ENCODE measurements around the gene RPS18. TPM values are rescaled to one million over a fixed set of nuclear protein-coding genes. Genes with fewer than 3 reads are reported as not detected.

RPS18 gene
- total and polyA plus RNA-seq, 2 of the 13 experiments (the other 11 are each of a cell fraction or from before 2014, with no cell fraction given) = 3,896 to 5,806 TPM

DNA sequence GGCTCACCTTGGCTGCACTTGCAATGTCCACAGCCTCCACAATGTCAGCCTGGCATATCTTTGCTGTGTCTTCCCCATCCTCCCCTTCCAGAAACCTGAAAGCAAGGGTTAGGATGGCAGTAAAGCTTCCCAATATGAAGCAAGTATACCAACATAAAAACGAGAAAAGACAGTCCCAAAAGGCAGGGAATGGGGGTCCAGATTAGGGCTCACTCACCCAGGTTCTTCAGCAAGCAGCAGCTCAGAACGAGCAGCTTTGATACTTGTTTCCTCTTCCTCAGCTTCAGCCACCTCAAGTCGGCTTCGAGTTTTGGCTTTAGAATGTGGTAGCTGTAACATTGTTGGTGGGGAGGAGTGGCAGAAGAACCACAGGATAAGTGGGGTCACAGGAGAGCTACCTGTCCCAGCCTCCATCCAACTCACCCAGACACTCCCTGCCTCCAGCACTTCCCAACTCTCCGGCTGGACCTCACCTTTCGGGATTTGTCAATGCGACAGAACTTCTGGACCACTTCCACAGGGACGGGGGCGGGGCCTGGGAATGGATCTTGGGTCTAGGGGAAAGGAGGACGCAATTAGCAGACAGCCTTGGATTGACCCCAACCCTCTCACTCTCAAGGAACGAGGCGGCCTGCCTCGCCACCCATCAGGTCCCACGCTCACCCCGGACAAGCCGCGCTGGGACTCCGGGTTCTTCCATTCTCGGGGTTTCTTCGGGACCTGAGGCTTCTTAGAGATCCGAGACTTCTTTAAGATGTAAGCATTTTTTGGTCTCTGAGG lies 16.5 kb downstream of the RPS18 start (continued):
- TF ChIP-seq, protein P1, sequence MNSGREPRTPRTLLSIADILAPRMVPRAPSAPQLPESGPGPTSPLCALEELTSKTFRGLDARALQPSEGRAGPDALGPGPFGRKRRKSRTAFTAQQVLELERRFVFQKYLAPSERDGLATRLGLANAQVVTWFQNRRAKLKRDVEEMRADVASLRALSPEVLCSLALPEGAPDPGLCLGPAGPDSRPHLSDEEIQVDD (CRISPR knock-in tag; IDR thresholded peaks at IDR 0.05; ENCODE audit: borderline replicate concordance) = 0 out of 2 replicates have a peak, but pooled peaks have one; percentile 60
- TF ChIP-seq, protein P2, sequence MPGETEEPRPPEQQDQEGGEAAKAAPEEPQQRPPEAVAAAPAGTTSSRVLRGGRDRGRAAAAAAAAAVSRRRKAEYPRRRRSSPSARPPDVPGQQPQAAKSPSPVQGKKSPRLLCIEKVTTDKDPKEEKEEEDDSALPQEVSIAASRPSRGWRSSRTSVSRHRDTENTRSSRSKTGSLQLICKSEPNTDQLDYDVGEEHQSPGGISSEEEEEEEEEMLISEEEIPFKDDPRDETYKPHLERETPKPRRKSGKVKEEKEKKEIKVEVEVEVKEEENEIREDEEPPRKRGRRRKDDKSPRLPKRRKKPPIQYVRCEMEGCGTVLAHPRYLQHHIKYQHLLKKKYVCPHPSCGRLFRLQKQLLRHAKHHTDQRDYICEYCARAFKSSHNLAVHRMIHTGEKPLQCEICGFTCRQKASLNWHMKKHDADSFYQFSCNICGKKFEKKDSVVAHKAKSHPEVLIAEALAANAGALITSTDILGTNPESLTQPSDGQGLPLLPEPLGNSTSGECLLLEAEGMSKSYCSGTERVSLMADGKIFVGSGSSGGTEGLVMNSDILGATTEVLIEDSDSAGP (CRISPR knock-in tag; IDR thresholded peaks at IDR 0.05; ENCODE audit: borderline replicate concordance) = 0 out of 2 replicates have a peak, but pooled peaks have one; percentile 6
- TF ChIP-seq ZNF766 (CRISPR knock-in tag; IDR thresholded peaks at IDR 0.05; ENCODE audit: borderline replicate concordance) (no peak), ZNF44 (CRISPR knock-in tag; IDR thresholded peaks at IDR 0.05) (no peak), ZBTB20 (CRISPR knock-in tag; IDR thresholded peaks at IDR 0.05; ENCODE audit: borderline replicate concordance, low read depth) (peak; percentile 18; the same call in 1 of the 2 replicates), BRCA1 (CRISPR knock-in tag; IDR thresholded peaks at IDR 0.05) (no peak), ZNF431 (CRISPR knock-in tag; IDR thresholded peaks at IDR 0.05; ENCODE audit: borderline replicate concordance, low read depth) (no peak)
- TF ChIP-seq, protein P3, sequence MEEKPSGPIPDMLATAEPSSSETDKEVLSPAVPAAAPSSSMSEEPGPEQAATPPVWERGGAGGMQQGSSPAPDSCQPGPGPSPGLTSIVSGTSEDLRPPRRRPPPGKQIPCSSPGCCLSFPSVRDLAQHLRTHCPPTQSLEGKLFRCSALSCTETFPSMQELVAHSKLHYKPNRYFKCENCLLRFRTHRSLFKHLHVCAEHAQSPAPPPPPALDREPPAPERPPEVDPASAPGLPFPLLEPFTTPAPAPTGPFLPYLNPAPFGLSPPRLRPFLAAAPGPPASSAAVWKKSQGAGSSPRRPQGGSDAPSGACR (CRISPR knock-in tag; IDR thresholded peaks at IDR 0.05) = no peak
- TF ChIP-seq, protein P4, sequence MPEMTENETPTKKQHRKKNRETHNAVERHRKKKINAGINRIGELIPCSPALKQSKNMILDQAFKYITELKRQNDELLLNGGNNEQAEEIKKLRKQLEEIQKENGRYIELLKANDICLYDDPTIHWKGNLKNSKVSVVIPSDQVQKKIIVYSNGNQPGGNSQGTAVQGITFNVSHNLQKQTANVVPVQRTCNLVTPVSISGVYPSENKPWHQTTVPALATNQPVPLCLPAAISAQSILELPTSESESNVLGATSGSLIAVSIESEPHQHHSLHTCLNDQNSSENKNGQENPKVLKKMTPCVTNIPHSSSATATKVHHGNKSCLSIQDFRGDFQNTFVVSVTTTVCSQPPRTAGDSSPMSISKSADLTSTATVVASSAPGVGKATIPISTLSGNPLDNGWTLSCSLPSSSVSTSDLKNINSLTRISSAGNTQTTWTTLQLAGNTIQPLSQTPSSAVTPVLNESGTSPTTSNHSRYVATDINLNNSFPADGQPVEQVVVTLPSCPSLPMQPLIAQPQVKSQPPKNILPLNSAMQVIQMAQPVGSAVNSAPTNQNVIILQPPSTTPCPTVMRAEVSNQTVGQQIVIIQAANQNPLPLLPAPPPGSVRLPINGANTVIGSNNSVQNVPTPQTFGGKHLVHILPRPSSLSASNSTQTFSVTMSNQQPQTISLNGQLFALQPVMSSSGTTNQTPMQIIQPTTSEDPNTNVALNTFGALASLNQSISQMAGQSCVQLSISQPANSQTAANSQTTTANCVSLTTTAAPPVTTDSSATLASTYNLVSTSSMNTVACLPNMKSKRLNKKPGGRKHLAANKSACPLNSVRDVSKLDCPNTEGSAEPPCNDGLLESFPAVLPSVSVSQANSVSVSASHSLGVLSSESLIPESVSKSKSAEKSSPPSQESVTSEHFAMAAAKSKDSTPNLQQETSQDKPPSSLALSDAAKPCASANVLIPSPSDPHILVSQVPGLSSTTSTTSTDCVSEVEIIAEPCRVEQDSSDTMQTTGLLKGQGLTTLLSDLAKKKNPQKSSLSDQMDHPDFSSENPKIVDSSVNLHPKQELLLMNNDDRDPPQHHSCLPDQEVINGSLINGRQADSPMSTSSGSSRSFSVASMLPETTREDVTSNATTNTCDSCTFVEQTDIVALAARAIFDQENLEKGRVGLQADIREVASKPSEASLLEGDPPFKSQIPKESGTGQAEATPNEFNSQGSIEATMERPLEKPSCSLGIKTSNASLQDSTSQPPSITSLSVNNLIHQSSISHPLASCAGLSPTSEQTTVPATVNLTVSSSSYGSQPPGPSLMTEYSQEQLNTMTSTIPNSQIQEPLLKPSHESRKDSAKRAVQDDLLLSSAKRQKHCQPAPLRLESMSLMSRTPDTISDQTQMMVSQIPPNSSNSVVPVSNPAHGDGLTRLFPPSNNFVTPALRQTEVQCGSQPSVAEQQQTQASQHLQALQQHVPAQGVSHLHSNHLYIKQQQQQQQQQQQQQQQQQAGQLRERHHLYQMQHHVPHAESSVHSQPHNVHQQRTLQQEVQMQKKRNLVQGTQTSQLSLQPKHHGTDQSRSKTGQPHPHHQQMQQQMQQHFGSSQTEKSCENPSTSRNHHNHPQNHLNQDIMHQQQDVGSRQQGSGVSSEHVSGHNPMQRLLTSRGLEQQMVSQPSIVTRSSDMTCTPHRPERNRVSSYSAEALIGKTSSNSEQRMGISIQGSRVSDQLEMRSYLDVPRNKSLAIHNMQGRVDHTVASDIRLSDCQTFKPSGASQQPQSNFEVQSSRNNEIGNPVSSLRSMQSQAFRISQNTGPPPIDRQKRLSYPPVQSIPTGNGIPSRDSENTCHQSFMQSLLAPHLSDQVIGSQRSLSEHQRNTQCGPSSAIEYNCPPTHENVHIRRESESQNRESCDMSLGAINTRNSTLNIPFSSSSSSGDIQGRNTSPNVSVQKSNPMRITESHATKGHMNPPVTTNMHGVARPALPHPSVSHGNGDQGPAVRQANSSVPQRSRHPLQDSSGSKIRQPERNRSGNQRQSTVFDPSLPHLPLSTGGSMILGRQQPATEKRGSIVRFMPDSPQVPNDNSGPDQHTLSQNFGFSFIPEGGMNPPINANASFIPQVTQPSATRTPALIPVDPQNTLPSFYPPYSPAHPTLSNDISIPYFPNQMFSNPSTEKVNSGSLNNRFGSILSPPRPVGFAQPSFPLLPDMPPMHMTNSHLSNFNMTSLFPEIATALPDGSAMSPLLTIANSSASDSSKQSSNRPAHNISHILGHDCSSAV (CRISPR knock-in tag; IDR thresholded peaks at IDR 0.05; ENCODE audit: borderline replicate concordance) = no peak
- TF ChIP-seq, protein P5, sequence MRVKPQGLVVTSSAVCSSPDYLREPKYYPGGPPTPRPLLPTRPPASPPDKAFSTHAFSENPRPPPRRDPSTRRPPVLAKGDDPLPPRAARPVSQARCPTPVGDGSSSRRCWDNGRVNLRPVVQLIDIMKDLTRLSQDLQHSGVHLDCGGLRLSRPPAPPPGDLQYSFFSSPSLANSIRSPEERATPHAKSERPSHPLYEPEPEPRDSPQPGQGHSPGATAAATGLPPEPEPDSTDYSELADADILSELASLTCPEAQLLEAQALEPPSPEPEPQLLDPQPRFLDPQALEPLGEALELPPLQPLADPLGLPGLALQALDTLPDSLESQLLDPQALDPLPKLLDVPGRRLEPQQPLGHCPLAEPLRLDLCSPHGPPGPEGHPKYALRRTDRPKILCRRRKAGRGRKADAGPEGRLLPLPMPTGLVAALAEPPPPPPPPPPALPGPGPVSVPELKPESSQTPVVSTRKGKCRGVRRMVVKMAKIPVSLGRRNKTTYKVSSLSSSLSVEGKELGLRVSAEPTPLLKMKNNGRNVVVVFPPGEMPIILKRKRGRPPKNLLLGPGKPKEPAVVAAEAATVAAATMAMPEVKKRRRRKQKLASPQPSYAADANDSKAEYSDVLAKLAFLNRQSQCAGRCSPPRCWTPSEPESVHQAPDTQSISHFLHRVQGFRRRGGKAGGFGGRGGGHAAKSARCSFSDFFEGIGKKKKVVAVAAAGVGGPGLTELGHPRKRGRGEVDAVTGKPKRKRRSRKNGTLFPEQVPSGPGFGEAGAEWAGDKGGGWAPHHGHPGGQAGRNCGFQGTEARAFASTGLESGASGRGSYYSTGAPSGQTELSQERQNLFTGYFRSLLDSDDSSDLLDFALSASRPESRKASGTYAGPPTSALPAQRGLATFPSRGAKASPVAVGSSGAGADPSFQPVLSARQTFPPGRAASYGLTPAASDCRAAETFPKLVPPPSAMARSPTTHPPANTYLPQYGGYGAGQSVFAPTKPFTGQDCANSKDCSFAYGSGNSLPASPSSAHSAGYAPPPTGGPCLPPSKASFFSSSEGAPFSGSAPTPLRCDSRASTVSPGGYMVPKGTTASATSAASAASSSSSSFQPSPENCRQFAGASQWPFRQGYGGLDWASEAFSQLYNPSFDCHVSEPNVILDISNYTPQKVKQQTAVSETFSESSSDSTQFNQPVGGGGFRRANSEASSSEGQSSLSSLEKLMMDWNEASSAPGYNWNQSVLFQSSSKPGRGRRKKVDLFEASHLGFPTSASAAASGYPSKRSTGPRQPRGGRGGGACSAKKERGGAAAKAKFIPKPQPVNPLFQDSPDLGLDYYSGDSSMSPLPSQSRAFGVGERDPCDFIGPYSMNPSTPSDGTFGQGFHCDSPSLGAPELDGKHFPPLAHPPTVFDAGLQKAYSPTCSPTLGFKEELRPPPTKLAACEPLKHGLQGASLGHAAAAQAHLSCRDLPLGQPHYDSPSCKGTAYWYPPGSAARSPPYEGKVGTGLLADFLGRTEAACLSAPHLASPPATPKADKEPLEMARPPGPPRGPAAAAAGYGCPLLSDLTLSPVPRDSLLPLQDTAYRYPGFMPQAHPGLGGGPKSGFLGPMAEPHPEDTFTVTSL (CRISPR knock-in tag; IDR thresholded peaks at IDR 0.05; ENCODE audit: borderline replicate concordance) = no peak

Measured in HepG2 (cell line).